EH (cell line): ENCODE results near the gene NUMB.
"Not testable (repeated sequence)": the region's sequence is repeated elsewhere in the genome, so short reads cannot be mapped to it uniquely, and the experiment has no call there.

ENCODE experiments used
- DNase-seq: peaks from one replicate; pipeline ENCODE4 v3.0.0-alpha.2; 2015; ENCODE audit warnings: low read depth

Gene NUMB

DNA sequence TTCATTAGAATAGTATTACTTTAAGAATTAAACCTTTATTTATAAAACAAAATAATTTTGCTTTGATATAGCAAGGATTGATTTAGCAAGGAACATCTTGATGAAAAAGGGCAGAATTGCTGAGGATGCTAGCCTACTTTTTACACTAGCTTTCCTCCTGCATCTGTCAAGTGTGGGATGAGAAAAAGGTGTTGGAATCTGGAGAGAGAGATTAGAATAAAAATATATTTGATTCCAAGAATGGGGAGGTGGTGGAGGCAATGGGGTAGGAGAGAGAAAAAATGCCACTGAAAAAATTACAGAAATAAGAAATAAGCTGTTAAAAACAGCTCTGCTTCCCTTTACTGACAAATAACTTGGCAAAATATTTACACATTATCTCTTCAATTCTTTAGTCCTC, 98.9 kb downstream of the NUMB start:
- no peak for DNase-seq

DNA sequence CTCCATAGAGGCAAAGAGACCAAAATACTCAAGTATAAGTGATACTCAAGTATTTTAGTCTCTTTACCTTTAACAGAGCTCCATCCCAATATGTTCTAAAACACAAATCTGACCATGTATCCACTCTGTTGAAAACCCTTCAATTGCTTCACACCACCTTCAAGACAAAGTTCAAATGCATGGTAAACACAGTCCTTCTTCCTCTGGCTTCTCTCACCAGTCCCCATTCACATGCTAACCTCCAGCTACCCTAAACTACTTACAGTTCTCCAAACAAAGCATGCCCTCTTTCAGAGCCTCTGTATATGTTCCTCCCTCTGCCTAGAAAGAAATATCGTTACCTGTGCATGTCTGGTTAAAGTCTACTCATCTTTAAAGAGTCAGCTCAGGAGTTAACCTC, 100.2 kb downstream of the NUMB start:
- no peak for DNase-seq

DNA sequence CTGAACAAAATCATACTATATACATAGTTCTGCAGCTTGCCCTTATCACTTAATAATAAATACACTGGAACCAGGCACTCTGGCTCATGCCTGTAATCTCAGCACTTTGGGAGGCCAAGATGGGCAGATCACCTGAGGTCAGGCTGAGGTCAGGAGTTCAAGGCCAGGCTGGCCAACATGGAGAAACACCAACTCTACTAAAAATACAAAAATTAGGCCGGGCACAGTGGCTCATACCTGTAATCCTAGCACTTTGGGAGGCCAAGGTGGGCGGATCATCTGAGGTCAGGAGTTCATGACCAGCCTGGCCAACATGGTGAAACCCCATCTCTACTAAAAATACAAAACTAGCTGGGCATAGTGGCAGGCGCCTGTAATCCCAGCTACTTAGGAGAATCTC, 109.3 kb downstream of the NUMB start:
- not testable (repeated sequence) for DNase-seq

DNA sequence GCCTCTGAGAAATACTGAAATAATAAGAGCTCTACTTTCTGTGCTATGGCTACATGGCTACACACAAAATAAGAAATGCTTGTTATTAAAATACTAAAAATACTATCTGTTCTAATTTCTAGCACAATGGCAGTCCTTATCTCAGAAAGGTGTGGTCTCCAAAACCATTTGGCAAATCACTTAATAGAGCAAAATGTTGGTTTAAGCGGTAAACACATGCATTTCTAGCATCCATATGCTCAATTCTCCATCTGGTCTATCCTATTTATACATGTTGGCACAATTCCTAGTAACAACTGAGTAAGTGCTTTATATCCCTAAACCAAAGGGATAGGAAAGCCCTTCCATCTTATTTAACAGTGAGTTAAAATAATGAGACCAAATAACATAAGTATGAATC, 114.0 kb downstream of the NUMB start:
- no peak for DNase-seq

DNA sequence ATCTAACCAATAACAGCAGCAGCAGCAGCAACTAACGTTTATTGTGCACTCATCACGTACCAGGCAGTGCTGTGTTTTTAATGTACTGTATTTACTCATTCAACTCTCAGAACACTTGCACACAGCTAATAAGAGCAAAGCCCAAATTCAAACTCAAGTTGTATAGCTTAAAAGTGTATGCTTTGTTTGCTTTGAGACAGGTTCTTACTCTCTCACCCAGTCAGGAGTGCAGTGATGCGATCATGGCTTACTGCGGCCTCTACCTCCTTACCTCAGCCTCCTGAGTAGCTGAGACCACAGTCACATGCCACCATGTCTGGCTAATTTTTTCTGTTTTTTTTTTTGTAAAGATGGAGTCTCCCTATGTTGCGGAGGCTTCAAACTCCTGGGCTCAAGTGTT, 115.7 kb downstream of the NUMB start:
- no peak for DNase-seq

DNA sequence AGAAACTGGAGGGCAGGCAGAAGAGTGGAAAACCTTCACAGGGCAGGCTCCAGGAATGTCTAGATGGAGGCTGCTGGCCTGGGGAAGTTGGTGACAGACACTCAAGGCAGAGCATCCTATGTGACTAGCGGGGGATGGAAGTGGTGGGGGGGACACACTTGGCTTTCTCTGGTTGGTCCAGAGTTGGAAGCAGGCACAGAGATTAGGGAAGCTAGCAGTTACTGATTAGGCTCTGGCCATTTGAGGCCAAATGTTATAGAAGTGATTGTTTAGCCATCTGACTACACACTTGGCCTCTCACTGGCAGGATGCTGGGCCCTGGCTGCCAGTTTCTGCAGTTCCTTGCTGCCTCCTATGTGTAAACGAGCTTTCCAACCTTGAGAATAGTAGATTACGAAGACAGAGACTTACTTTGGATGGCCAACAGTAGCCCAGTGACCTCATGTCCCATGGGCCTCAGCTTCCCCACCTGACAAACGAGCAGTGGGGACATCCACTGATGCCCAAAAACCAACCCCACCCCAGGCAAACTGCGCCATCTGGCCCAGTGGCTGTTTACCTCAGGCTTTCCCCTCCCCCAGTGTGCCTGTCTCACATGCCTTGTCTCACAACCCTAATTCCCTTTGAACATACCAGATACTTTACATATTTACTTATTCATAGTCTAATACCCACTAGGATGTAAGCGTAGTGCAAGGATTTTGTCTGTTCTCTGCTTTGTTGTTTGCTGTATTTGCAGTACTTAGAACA, 118.3 kb downstream of the NUMB start:
- DNase-seq: no peak

DNA sequence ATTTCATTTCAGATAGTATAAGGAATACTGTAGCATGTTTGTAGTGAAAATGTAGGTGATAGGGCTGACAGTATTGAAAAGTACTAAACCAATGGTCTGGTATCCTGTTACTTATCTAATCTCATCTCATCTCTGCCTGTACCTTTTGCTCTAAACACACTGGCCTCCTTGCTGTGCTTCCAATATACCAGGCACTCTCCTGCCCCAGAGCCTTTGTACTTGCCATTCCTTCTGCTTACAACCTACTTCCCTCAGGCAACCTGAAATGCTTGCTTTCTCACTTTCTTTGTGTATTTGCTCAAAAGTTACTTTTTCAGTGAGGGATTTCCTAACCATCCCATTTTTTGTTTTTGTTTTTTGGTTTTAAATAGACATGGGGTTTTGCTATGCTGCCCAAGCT, 119.1 kb downstream of the NUMB start:
- DNase-seq: no peak

DNA sequence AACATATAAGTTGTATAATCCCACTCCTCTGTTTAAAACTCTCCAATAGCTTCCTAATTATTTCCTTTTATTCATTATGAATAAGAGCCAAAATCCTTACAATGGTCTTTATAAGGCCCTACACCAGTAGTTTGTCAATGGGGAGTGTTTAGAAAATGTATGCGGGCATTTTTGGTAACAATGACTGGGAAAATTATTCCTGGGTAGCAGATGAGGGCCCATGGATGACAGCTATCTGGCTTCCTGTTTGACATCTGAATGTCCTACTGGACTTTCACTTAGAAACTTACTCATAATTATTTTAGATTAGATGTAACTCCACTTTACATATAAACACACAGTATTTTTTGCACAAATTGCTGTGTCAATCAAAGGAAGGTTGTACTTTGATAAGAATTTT, 119.8 kb downstream of the NUMB start:
- no peak for DNase-seq

DNA sequence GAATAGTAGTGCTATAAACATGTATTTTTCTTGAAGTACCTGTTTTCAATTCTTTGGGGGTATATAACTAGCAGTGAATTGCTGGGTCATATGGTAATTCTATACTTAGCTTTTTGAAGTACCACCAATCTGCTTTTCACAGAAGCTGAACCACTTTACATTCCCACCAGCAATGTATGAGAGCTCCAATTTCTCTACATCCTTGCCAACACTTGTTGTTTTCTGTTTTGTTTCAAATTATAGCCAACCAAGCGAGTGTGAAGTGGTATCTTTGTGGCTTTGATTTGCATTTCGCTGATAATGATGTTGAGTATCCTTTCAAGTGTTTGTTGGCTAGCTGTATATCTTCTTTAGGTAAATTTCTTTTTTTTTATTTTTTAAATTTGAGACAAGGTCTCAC, 125.3 kb downstream of the NUMB start:
- DNase-seq: no peak

DNA sequence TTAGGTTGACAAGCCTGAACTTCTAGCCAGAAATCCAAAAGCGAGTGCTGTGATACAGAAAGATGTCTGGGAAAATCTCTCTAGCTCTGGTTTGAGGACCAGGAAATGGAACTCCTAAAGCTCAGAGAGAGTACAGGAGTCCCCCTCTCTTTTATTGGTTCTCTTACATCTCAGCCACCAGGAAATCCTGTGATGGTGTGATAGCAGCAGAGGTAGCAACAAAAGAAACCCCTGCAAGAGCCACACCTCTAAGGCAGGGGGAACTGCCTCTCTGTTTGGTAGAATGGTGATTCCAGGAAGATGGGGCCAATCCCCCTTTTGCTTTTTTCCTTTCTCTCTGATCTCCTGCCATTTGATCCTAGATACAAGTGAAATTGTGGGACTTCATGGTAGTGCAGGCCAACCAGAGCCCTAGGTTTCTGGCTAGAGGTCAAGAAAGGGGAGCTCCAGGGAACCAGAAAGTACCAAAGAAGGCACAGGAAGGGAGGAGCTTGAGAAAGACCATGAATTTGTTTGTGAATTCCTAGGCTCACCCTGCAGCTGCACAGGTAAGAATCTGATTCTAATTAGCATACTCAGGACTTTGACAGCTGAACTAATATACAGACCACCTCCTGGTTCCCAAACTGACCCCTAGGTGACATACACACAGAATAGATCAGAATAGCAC, 132.6 kb downstream of the NUMB start:
- DNase-seq: no peak

DNA sequence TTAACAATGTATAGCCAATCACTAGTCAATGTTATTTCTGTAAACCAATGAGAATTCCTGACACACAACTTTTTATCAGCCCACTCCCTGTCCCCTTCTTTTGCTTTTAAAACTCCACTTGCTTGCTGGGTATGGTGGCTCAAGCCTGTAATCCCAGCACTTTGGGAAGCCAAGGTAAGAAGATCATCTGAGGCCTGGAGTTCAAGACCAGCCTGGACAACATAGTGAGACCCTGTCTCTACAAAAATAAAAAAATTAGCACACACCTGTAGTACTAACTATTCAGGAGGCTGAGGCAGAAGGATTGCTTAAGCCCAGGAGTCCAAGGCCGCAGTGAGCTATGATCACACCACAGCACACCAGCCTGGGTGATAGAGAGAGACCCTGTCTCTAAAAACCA, 133.3 kb downstream of the NUMB start:
- DNase-seq: no peak

DNA sequence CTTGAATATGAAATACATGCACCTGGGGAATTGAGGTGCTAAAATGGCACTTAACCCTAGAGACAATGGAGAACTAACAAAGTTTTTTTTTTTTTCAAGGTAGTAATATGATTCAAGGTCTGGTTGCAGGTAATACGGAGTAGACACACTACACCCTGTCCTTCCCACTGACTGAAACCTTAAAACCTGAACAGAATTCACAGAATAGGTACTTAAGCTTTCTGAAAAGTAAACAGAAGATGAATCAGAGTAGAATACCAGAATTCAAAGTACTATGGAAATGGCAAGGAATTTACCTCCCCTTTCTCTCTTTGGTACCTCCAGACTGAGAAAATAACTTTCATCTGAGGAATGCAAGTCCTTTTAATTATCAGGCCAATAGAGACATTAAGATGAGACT, 133.8 kb downstream of the NUMB start:
- no peak for DNase-seq

DNA sequence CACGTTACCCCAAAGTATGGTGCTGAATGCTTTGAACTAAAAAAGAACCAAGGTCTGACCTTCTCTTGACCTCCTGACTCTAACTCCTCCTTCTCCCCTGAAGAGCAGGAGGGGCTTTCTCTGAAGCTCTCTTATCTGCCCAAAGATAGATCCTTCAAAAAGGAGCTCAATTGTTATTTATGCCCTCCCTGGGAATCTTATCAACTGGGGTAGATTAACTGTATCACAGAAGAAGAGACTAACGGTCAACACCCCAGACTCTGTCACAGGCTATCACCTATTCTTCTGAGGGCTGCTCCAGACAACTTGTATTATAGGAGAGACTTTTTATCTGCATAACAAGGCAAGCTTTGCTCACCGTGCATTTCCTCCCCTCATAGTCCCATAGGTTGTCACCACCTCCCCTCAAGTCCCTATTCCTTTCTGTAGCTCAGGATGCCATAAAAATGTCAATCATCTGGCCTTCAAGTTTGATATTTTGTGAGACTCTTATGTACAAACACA, 134.4 kb downstream of the NUMB start:
- DNase-seq: no peak

DNA sequence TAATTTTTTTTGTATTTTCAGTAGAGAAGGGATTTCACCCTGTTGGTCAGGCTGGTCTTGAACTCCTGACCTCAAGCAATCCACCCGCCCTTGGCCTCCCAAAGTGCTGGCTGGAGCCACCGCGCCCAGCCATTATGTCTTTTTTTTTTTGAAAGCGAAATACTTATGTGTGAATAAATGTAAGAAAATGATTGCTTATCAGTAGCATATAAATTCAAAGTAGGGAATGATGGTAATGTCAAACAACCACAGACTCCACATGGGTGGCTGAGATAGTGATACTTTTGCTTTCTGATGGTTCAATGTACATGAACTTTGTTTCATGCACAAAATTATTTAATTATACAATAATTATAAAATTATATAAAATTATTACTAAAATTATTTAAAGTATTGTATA, 145.2 kb downstream of the NUMB start:
- DNase-seq: no peak

DNA sequence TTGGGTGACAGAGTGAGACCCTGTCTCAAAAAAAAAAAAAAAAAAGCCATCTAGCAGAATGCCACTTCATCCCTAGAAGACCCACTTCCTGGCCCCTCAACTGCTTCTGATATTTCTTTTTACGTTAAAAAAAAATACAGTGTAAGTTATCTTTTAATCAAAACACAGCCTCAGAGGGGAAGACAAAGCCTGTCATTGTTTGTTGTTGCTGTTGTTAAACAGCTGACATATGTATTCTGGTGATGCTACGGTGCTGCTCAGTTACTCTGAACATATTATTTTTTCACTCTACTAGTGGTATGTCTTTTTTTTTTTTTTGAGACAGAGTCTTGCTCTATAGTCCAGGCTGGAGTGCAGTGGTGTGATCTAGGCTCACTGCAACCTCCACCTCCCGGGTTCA, 145.7 kb downstream of the NUMB start:
- no peak for DNase-seq

DNA sequence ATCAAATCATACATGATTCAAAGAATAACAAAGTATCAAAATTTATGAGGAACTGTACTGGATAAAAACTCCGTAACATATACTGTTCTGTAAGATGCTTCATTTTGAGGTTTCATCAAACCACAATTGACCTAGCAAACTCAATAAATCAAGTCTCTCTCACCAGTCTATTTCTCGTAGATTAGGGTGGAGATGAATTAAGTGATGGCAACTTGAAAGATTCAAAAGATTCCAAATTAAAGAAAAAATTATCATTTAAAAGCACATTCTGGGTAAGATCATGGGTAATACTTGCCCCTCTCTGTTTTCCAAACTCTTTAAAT, 146.7 kb downstream of the NUMB start:
- no peak for DNase-seq

DNA sequence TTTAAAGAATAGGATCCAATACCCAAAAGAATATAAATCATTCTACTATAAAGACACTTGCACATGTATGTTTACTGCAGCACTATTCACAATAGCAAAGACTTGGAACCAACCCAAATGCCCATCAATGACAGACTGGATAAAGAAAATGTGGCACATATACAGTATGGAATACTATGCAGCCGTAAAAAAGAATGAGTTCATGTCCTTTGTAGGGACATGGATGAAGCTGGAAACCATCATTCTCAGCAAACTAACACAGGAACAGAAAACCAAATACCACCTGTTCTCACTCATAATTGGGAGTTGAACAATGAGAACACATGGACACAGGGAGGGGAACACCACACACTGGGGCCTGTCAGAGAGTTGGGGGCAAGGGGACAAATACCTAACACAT, 149.1 kb downstream of the NUMB start:
- DNase-seq: not testable (repeated sequence)

DNA sequence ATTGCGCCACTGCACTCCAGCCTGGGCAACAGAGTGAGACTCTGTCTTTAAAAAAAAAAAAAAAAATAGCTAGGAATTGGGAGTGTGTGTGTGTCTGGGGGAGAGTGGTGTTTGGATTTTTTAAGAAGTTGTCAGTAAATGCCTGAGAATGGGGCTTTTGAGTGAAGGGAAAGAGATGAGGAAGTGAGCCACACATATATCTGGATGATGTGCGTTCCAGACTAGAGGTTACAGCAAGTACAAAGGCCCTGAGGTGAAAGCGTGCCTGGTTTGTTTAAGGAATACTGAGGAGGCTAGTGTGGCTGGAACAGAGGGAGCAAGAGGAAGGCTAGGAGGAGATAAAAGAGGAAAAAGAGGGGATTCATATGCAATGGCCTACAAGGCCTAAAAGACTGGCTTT, 151.1 kb downstream of the NUMB start:
- DNase-seq: no peak

DNA sequence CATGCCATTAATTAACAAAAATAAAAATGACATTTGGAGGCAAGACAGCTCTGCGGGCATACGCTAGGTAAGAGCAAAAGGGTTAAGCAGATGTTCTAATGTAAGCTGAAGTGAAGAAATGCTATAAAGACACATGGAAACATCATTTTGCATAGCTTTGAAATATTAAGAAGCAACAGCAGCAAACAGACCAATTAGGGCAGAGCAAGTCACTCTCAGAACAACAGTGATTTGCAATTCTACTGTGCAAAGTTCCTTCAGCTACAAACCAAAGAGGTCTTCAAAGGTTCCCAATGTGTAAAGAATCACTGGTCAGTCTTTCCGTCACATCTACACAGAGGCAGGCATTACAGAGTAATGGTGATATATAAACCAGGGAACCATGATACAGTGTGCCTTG, 152.8 kb downstream of the NUMB start:
- no peak for DNase-seq

DNA sequence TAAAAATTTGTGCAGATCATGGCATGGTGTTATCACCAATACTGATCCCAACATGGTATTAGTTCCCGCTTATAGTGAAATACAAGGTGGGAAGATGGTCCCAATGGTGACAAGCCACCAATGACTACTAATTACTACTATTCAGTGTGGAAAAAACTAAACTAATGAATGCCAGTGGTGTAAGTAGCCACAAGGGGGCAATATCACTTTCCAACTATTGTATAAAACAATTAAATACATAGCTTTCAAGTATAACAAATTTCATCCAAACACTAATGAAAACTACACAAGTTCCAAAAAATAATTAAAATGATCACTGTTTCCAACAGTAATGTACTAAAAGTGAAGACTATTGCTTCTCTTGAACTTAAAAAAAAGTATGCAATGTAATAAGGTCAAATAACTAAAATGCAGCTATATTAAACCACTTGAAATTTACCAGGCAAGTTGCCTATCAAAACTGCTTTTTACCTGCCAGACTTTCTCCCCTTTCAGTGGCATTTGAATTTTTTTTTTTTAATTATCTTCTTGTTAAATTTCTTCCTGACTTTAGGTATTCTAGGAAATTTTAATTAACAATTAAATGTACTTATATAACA, 163.0 kb downstream of the NUMB start:
- peak; percentile 52 for DNase-seq

DNA sequence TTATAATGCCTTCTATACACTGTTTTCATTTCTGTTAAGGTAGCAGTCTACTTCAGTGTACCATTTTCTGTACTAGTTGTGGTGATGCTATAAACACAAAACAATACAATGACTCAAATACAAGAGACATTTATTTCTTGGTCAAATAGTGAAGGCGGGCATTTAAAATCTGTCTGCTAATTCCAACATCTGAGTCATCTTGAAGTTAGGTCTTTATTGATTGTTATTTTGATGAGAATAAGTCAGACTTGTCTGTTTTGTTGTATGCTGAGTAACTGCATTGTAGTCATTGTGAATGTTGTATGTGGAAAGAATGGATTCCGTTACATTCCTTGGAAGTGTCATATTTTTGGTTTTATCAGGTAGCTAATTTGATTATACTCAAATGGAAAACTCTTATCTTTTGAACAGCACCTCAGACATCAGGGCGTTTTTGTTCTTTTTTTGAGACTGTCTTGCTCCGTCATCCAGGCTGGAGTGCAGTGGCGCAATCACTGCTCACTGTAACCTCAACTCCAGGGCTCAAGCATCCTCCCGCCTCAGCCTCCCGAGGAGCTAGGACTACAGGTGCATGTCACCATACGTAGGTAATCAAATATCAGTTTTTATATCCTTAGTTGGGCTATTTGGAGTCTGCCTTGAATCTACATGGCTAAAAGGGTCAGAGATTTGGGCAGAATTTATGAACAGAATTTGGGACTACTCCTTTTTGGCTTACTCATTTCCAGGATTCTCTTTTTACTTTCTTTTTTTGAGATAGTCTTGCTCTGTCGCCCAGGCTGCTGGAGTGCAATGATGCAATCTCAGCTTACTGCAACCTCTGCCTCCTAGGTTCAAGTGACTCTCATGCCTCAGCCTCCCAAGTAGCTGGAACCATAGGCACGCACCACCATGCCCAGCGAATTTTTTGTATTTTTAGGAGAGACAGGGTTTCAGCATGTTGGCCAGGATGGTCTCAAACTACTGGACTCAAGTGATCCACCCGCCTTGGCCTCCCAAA, 164.3 kb downstream of the NUMB start:
- no peak for DNase-seq

DNA sequence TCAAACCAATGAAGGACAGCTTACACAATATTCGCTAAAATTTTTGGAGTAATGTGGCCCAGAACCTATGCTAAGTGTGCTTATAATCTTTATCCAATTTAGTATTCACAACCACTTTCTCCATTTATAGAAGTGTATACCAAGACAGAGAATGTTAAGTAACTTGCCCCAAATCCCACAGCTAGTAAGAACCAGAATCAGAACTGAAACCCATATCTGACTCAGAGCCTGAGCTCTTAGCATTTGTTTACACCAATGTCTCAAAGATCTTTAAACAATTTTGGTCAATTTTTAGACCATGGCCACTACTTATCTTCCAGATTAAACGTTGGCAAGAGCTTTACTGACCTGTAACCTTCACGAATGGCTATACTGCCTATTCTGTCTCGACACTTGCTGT, 168.1 kb downstream of the NUMB start:
- DNase-seq: no peak
